ENCODE results near the gene SRBD1. TPM values are rescaled to one million over a fixed set of nuclear protein-coding genes. Genes with fewer than 3 reads are reported as not detected.

Gene SRBD1
- total RNA-seq, 5 donors from 2014 or later (not counting 1 experiment from before 2014, with no cell fraction given), result 16.1 to 22.8 (median 20.7) TPM

DNA sequence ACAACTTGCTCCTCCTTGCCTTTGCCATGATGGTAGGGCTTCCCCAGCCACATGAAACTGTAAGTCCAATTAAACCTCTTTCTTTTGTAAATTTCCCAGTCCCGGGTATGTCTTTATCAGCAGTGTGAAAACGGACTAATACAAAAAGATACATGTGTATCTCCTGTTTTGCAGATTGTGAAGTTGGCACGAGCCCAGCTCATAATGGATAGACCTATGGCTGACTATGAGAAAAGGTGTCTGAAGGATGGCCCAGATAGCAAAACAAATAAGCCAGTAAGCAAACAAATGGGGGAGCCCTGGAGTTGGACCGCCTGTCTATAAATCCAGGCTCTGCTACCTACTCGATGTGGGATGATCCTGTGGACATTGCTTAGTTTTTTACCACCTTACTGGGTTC lies 24.9 kb upstream of the SRBD1 start:
- Mint-ChIP-seq H3K27me3 (peaks cover 19 to 31% of the 10 kb centered on the region in 2 donors), H3K4me1 (no peaks in the 10 kb centered on the region), H3K27ac (no peak overlapping the region), H3K9me3 (no peaks in the 10 kb centered on the region), H3K36me3 (no peaks in the 10 kb centered on the region), H3K4me3 (no peak overlapping the region)
- Histone ChIP-seq H3K27ac (ENCODE audit: low read length) (no peak overlapping the region), H3K27me3 (replicated peaks in 1 of 2; ENCODE audit: control insufficient read depth in 2 of 2, extremely low read depth in 1 of 2, insufficient read depth in 2 of 2, low read length in 1 of 2) (peaks cover 0 to 24% of the 10 kb centered on the region in 2 experiments), H3K9me3 (no peaks in the 10 kb centered on the region), H3K4me1 (ENCODE audit: control insufficient read depth in 1 of 2, extremely low read depth in 1 of 2, insufficient read depth in 2 of 2, low read length in 2 of 2) (no peaks in the 10 kb centered on the region), H3K4me3 (ENCODE audit: control insufficient read depth in 1 of 2, extremely low read depth in 1 of 2, low read length in 1 of 2) (no peak overlapping the region), H3K36me3 (ENCODE audit: control insufficient read depth in 2 of 2, extremely low read depth in 1 of 2, insufficient read depth in 1 of 2, low read length in 1 of 2) (no peaks in the 10 kb centered on the region)
- POLR2A ChIA-PET, result no interaction called here
- CTCF ChIA-PET, result no interaction called here
- no peak for ATAC-seq (replicated peaks in 1 of 4)
- 67% methylated on average over 1 of the region's 5 CpGs for WGBS (ENCODE audit: insufficient coverage)
- DNase-seq, result no peak

DNA sequence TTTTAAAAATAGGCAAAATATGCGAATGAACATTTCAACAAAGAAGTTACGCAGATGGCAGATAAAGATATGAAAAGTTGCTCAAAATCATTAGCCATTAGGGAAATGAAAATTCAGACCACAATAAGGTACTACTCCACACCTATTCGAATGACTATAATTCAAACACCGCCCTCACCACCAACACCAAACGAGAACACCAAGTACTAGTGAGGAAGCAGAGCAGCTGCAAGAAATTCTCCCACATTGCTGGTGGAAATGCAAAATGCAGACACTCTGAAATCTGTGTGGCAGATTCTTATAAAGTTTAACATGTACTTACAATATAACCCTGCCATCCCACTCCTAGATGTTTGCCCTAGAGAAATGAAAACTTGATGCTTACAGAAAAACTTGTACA lies 23.2 kb upstream of the SRBD1 start:
- Mint-ChIP-seq H3K4me3 (no peak overlapping the region), H3K27me3 (peaks cover 22 to 35% of the 10 kb centered on the region in 2 donors), H3K27ac (no peak overlapping the region), H3K36me3 (no peaks in the 10 kb centered on the region), H3K9me3 (no peaks in the 10 kb centered on the region), H3K4me1 (no peaks in the 10 kb centered on the region)
- no peak for DNase-seq
- ChIA-PET CTCF (interaction anchor here in 1 of 2 donors (0.6 to 0.9 kb wide), 2 partner anchors 29 to 147 kb away, joined by 3 read pairs; no protein-coding TSS in a partner anchor), POLR2A (no interaction called here)
- no peaks in the 10 kb centered on the region for H3K9me3 ChIP-seq
- no CpG with 5 or more reads among the region's 5 CpGs for WGBS (ENCODE audit: insufficient coverage)
- no peaks in the 10 kb centered on the region for H3K4me1 ChIP-seq (ENCODE audit: control insufficient read depth in 1 of 2, extremely low read depth in 1 of 2, insufficient read depth in 2 of 2, low read length in 2 of 2)
- peaks cover 0 to 16% of the 10 kb centered on the region in 2 experiments for H3K27me3 ChIP-seq (replicated peaks in 1 of 2; ENCODE audit: control insufficient read depth in 2 of 2, extremely low read depth in 1 of 2, insufficient read depth in 2 of 2, low read length in 1 of 2)
- no peak for ATAC-seq (replicated peaks in 1 of 4)
- no peaks in the 10 kb centered on the region for H3K36me3 ChIP-seq (ENCODE audit: control insufficient read depth in 2 of 2, extremely low read depth in 1 of 2, insufficient read depth in 1 of 2, low read length in 1 of 2)
- no peak overlapping the region for H3K4me3 ChIP-seq (ENCODE audit: control insufficient read depth in 1 of 2, extremely low read depth in 1 of 2, low read length in 1 of 2)
- no peak overlapping the region for H3K27ac ChIP-seq (ENCODE audit: low read length)

DNA sequence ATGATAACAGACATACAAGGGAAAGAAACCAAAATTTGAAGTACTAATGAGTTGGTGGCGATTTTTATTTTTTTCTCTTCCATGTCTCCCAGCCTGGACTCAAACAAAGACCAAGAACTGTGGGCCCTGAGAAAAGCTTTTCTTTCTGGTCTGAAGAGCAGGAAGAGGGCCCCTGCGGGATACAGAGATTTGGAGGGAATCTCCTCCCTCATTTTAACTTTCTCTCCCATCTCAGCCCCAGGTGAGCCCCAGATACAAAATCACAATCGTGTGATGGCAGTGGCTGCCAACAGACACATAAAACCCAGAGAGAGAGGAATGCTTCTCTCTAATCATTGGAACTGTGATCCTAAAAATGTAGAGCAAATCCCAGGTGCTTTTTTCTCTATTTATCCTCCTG lies 20.9 kb upstream of the SRBD1 start:
- DNase-seq (no peak), ATAC-seq (replicated peaks in 1 of 4) (no peak)
- no CpG with 5 or more reads among the region's 3 CpGs for WGBS (ENCODE audit: insufficient coverage)
- H3K4me3 ChIP-seq (ENCODE audit: control insufficient read depth in 1 of 2, extremely low read depth in 1 of 2, low read length in 1 of 2), result no peak overlapping the region
- Mint-ChIP-seq H3K36me3 (no peaks in the 10 kb centered on the region), H3K4me1 (no peaks in the 10 kb centered on the region), H3K27ac (no peak overlapping the region), H3K27me3 (peaks cover 17 to 30% of the 10 kb centered on the region in 2 donors), H3K9me3 (no peaks in the 10 kb centered on the region), H3K4me3 (no peak overlapping the region)
- H3K36me3 ChIP-seq (ENCODE audit: control insufficient read depth in 2 of 2, extremely low read depth in 1 of 2, insufficient read depth in 1 of 2, low read length in 1 of 2), result no peaks in the 10 kb centered on the region
- CTCF ChIA-PET, result no interaction called here
- no peaks in the 10 kb centered on the region for H3K4me1 ChIP-seq (ENCODE audit: control insufficient read depth in 1 of 2, extremely low read depth in 1 of 2, insufficient read depth in 2 of 2, low read length in 2 of 2)
- H3K9me3 ChIP-seq, result no peaks in the 10 kb centered on the region
- peaks cover 0 to 12% of the 10 kb centered on the region in 2 experiments for H3K27me3 ChIP-seq (replicated peaks in 1 of 2; ENCODE audit: control insufficient read depth in 2 of 2, extremely low read depth in 1 of 2, insufficient read depth in 2 of 2, low read length in 1 of 2)
- H3K27ac ChIP-seq (ENCODE audit: low read length), result no peak overlapping the region
- POLR2A ChIA-PET, result no interaction called here

DNA sequence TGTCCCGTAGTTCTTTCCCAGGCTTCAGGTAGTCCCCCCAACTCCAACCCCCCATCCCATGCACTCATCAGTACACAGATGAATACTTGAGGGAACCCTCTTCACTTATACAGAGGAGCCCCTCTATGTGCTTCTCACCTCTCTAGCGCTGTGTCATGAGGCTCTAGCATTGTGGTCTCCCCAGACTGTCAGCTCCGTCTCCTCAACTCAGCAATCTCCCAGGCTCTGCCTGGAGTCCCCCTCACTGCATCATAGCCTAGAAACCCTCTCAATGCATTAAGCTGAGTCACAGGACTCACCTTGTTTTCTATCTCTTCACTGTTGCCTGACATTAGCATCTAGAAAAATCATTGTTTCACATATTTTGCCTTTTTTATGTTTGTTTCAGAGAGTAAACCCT lies 20.3 kb upstream of the SRBD1 start:
- no peak overlapping the region for H3K4me3 Mint-ChIP-seq
- no peaks in the 10 kb centered on the region for H3K36me3 Mint-ChIP-seq
- H3K4me1 ChIP-seq (ENCODE audit: control insufficient read depth in 1 of 2, extremely low read depth in 1 of 2, insufficient read depth in 2 of 2, low read length in 2 of 2), result no peaks in the 10 kb centered on the region
- CTCF ChIA-PET, result no interaction called here
- no peak overlapping the region for H3K27ac ChIP-seq (ENCODE audit: low read length)
- no peak overlapping the region for H3K4me3 ChIP-seq (ENCODE audit: control insufficient read depth in 1 of 2, extremely low read depth in 1 of 2, low read length in 1 of 2)
- H3K27me3 Mint-ChIP-seq, result peaks cover 17 to 30% of the 10 kb centered on the region in 2 donors
- no peaks in the 10 kb centered on the region for H3K36me3 ChIP-seq (ENCODE audit: control insufficient read depth in 2 of 2, extremely low read depth in 1 of 2, insufficient read depth in 1 of 2, low read length in 1 of 2)
- H3K9me3 Mint-ChIP-seq, result no peaks in the 10 kb centered on the region
- POLR2A ChIA-PET, result no interaction called here
- no peak for DNase-seq
- ATAC-seq (replicated peaks in 1 of 4), result no peak
- H3K4me1 Mint-ChIP-seq, result no peaks in the 10 kb centered on the region
- H3K27me3 ChIP-seq (replicated peaks in 1 of 2; ENCODE audit: control insufficient read depth in 2 of 2, extremely low read depth in 1 of 2, insufficient read depth in 2 of 2, low read length in 1 of 2), result peaks cover 0 to 7% of the 10 kb centered on the region in 2 experiments
- H3K9me3 ChIP-seq, result no peaks in the 10 kb centered on the region
- 78% methylated on average over 3 of the region's 3 CpGs for WGBS (ENCODE audit: insufficient coverage)
- H3K27ac Mint-ChIP-seq, result no peak overlapping the region

DNA sequence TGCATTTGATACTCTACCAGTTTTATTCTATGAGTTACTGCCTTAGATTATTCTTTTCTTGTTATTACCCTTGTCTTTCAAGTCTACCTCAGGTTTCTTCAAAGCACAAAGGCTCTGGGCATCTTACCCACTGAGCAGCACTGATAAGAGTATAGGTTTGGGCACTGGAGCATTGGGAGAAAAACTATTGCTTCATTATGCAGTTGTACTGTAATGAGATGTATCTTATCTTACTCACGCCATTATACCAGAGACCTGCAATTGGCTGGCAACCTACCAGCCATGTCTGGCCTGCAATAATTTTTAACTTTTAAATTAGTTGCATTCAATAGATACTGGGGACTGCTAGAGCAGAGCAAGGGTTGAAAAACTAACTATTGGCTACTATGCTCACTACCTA lies 18.9 kb upstream of the SRBD1 start:
- H3K9me3 Mint-ChIP-seq, result no peaks in the 10 kb centered on the region
- Histone ChIP-seq H3K27ac (ENCODE audit: low read length) (no peak overlapping the region), H3K4me1 (ENCODE audit: control insufficient read depth in 1 of 2, extremely low read depth in 1 of 2, insufficient read depth in 2 of 2, low read length in 2 of 2) (no peaks in the 10 kb centered on the region), H3K9me3 (no peaks in the 10 kb centered on the region), H3K4me3 (ENCODE audit: control insufficient read depth in 1 of 2, extremely low read depth in 1 of 2, low read length in 1 of 2) (no peak overlapping the region), H3K27me3 (replicated peaks in 1 of 2; ENCODE audit: control insufficient read depth in 2 of 2, extremely low read depth in 1 of 2, insufficient read depth in 2 of 2, low read length in 1 of 2) (peaks cover 0 to 7% of the 10 kb centered on the region in 2 experiments), H3K36me3 (ENCODE audit: control insufficient read depth in 2 of 2, extremely low read depth in 1 of 2, insufficient read depth in 1 of 2, low read length in 1 of 2) (no peaks in the 10 kb centered on the region)
- H3K4me3 Mint-ChIP-seq, result no peak overlapping the region
- H3K36me3 Mint-ChIP-seq, result no peaks in the 10 kb centered on the region
- CTCF ChIA-PET, result no interaction called here
- WGBS (ENCODE audit: insufficient coverage), result no CpG with 5 or more reads among the region's 1 CpG
- DNase-seq (no peak), ATAC-seq (replicated peaks in 1 of 4) (no peak)
- POLR2A ChIA-PET, result no interaction called here
- peaks cover 14 to 27% of the 10 kb centered on the region in 2 donors for H3K27me3 Mint-ChIP-seq
- no peaks in the 10 kb centered on the region for H3K4me1 Mint-ChIP-seq
- H3K27ac Mint-ChIP-seq, result no peak overlapping the region

DNA sequence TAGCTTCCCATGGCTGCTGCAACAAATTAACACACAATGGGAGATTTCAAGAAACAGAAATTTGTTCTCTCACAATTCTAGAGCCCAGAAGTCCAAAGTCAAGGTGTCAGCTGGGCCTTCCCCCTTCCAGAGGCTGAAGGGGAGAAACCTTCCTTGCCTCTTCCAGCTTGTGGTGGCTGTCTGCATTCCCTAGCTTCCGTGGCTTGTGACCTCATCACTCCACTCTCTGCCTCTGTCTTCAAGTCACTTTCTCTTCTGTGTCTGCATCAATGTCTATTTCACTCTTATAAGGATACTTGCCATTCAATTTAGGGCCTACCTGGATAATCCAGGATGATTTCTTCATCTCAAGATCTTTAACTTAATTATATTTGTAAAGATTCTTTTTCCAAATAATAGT lies 16.8 kb upstream of the SRBD1 start:
- Histone ChIP-seq H3K4me1 (ENCODE audit: control insufficient read depth in 1 of 2, extremely low read depth in 1 of 2, insufficient read depth in 2 of 2, low read length in 2 of 2) (no peaks in the 10 kb centered on the region), H3K27me3 (replicated peaks in 1 of 2; ENCODE audit: control insufficient read depth in 2 of 2, extremely low read depth in 1 of 2, insufficient read depth in 2 of 2, low read length in 1 of 2) (peaks cover 0 to 7% of the 10 kb centered on the region in 2 experiments), H3K36me3 (ENCODE audit: control insufficient read depth in 2 of 2, extremely low read depth in 1 of 2, insufficient read depth in 1 of 2, low read length in 1 of 2) (no peaks in the 10 kb centered on the region), H3K9me3 (no peaks in the 10 kb centered on the region), H3K27ac (ENCODE audit: low read length) (no peak overlapping the region), H3K4me3 (ENCODE audit: control insufficient read depth in 1 of 2, extremely low read depth in 1 of 2, low read length in 1 of 2) (no peak overlapping the region)
- ChIA-PET CTCF (no interaction called here), POLR2A (interaction anchor here in 1 of 2 donors (0.6 kb wide), 1 partner anchor 1070 kb away, joined by 5 read pairs; no protein-coding TSS in a partner anchor)
- no peak for ATAC-seq (replicated peaks in 1 of 4)
- Mint-ChIP-seq H3K9me3 (no peaks in the 10 kb centered on the region), H3K27ac (no peak overlapping the region), H3K4me3 (no peak overlapping the region), H3K36me3 (no peaks in the 10 kb centered on the region), H3K4me1 (no peaks in the 10 kb centered on the region), H3K27me3 (peaks cover 19 to 29% of the 10 kb centered on the region in 2 donors)
- DNase-seq, result no peak
- WGBS (ENCODE audit: insufficient coverage), result 80% methylated on average over 1 of the region's 1 CpG

Data from T-cell (primary cell).